Activated naive CD8-positive, alpha-beta T cell treated with anti-CD3 and anti-CD28 coated beads, Interleukin-2, amount 50 U/mL, for 24 hours (primary cell): Measurements from ENCODE around the gene CABP5.
A peak's percentile ranks its signal among the peaks of the same experiment; 100 is the strongest.
"Not testable (repeated sequence)": the region's sequence is repeated elsewhere in the genome, so short reads cannot be mapped to it uniquely, and the experiment has no call there.

ENCODE experiments used
- ATAC-seq: fragments of 150-1000 bp; cut with Tn5 transposase; one replicate; pipeline ENCODE4 v1.10.0; 2021
- DNase-seq: peaks from one replicate; pipeline ENCODE4 v3.0.0; 2021
- H3K27ac Mint-ChIP-seq: one replicate; pipeline ENCODE4 v1.8.0; 2021; ENCODE audit warnings: mild to moderate bottlenecking, mixed read lengths
- H3K27me3 Mint-ChIP-seq: one replicate; pipeline ENCODE4 v1.8.0; 2021; ENCODE audit warnings: mixed read lengths
- H3K36me3 Mint-ChIP-seq: one replicate; pipeline ENCODE4 v1.8.0; 2021; ENCODE audit warnings: low read depth, mixed read lengths
- H3K4me1 Mint-ChIP-seq: one replicate; pipeline ENCODE4 v1.8.0; 2021; ENCODE audit warnings: mixed read lengths
- H3K4me3 Mint-ChIP-seq: one replicate; pipeline ENCODE4 v1.8.0; 2021; ENCODE audit warnings: mild to moderate bottlenecking, moderate library complexity, mixed read lengths
- H3K9me3 Mint-ChIP-seq: one replicate; pipeline ENCODE4 v1.8.0; 2021; ENCODE audit warnings: mixed read lengths

CABP5 gene

DNA sequence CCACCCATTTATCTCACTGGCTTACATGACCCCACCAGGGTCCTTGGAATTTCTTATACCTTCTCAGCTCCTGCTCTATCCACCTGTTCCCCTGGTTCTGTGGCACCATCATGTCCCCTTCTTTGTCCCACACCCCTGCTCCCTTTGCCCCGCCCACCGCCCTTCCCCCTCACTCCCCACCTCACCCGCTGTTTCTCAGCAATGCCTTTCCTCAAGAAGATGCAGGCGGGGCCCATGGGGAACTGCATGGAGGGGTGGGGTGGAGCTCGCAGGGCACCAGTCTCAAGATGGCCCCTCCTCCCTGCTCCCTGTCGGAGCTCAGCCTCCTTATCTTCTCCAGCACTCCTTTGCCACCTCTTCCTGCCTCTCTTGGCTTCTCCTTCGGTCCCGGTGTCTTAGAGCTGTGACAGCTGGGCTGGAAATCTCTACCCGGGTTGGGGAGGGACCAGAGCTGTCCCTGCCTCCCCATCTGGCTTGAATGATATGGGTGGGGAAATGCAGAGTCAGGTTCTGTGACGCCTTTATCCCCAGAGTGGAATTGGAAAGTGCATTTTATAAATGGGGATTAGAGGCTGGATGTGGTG, at the start of gene CABP5:
CABP5 (minus strand) TSS at position 405 of the 584 bp plus-strand sequence; CDS start at position 248, 157 bp downstream.
- peaks cover 39% of the 10 kb centered on the region for H3K27me3 Mint-ChIP-seq
- no peak for ATAC-seq

DNA sequence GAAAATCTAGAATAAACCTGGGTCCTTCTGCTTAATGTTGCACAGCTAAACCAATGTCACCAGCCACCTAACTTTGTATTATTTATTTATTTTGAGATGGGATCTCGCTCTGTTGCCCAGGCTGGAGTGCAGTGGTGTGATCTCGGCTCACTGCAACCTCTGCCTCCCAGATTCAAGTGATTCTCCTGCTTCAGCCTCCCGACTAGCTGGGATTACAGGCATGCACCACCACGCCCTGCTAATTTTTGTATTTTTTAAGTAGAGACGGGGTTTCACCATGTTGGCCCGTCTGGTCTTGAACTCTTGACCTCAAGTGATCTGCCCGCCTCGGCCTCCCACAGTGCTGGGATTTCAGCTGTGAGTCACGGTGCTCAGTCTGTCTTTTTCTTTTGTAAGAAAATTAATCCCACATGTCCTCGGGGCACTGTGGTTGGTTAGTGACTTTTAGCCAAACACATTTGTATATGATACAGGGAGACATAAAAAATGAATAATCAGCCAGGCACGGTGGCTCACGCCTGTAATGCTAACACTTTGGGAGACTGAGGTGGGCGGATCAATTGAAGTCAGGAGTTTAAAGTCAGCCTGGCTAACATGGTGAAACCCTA, 47.3 kb upstream of the CABP5 start:
- H3K36me3 Mint-ChIP-seq = peaks cover 14% of the 10 kb centered on the region
- H3K27me3 Mint-ChIP-seq, H3K4me3 Mint-ChIP-seq, ATAC-seq, H3K4me1 Mint-ChIP-seq, H3K27ac Mint-ChIP-seq, DNase-seq, H3K9me3 Mint-ChIP-seq: not testable (repeated sequence)

More for the DNA sequence above, at the start of gene CABP5:
- no peak for DNase-seq
- Mint-ChIP-seq H3K4me1 (no peaks in the 10 kb centered on the region), H3K27ac (no peak within 1 kb of the TSS), H3K4me3 (no peak within 1 kb of the TSS), H3K9me3 (no peaks in the 10 kb centered on the region), H3K36me3 (no peaks in the 10 kb centered on the region)

DNA sequence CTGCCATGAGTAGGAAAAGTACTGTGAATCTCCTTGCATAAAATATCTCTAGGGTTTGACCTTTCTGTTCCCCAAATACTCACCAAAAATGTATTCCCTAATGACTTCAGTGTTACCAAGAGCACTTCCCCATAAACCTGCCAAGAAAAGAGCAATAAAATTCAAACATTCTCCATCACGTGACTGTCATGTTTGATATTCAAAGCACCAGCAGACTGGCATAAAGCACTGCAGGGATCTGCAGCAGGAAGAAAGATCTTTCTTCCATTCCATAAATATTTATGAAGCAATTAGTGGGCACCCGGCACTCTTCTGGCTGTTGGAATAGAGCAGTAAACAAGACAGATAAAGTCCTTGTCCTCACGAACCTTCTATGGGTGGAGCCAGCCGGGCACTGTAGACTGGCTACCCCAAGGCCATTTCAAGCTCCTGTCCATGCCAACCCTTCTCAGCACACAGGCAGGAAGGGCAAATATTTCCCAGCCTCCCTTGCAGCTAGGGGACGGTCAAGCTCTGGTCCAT, 46.5 kb upstream of the CABP5 start:
- no peak overlapping the region for H3K27ac Mint-ChIP-seq
- H3K4me1 Mint-ChIP-seq = peaks cover 3% of the 10 kb centered on the region
- H3K4me3 Mint-ChIP-seq = no peak overlapping the region

DNA sequence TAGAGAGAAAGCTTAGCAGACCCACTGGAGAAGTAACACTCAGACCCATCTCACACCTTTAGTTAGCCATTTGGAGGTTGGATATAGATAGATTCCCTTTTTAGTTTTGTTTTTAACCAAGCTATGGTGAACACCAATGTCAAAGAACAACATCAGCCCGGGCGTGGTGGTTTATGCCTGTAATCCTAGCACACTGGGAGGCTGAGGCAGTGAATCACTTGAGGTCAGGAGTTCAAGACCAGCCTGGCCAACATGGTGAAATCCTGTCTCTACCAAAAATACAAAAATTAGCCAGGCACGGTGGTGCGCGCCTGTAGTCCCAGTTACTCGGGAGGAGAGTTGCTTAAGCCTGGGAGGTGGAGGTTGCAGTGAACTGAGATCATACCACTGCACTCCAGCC, 45.1 kb upstream of the CABP5 start:
- H3K27ac Mint-ChIP-seq, H3K4me1 Mint-ChIP-seq, ATAC-seq, H3K36me3 Mint-ChIP-seq, H3K9me3 Mint-ChIP-seq, H3K27me3 Mint-ChIP-seq, H3K4me3 Mint-ChIP-seq, DNase-seq: not testable (repeated sequence)

More for the DNA sequence above, 46.5 kb upstream of the CABP5 start:
- no peak for DNase-seq
- H3K36me3 Mint-ChIP-seq = peaks cover 11% of the 10 kb centered on the region
- H3K27me3 Mint-ChIP-seq = peaks cover 4% of the 10 kb centered on the region
- peaks cover 5% of the 10 kb centered on the region for H3K9me3 Mint-ChIP-seq
- no peak for ATAC-seq

DNA sequence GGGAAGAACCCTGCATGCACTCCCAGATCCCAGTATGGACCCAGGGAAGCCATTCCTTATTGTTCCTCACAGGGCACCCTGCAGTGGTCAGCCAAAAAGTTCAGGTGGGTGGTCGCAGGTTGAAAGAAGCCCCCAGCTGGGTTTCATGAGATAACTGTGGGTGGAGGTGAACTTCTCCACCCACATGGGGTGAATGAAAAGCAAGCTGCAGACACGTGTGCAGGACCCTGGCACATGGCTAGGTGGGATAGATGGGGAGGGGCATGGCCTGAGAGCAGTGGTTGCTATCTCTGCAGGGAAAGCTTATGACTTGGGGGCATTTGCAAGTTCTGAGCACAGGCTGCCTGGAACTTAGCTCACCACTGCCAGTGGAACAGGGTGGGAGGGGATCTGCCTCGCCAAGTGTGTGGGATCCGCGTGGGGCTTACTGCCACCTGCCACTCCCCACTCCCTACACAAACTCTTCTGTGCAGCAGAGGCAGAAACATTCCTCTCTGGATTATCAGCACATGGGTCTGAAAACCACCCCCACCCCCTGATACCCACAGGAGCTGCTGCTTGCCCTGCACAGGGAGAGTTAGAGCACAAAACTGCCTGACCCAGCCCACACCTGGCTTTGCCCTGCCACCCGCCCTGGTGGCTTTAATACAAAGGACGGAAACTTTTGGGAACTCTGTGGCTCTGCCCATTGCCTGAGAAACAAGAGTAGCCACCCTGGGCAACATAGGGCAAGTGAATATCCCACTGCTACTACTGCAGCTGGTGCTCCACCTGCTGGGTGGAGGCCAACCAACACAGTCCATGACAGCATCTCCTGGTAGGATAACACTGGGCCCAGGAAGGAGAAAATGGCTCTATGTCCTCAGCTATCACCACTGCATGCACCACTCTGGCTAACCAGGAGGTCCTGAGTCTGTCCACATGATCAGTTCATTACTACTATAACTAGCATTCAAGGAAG, 42.3 kb upstream of the CABP5 start:
- Mint-ChIP-seq H3K9me3 (no peaks in the 10 kb centered on the region), H3K27ac (no peak overlapping the region), H3K4me3 (no peak overlapping the region), H3K27me3 (peaks cover 4% of the 10 kb centered on the region), H3K4me1 (no peaks in the 10 kb centered on the region), H3K36me3 (no peaks in the 10 kb centered on the region)
- no peak for DNase-seq
- ATAC-seq = peak; percentile 46

DNA sequence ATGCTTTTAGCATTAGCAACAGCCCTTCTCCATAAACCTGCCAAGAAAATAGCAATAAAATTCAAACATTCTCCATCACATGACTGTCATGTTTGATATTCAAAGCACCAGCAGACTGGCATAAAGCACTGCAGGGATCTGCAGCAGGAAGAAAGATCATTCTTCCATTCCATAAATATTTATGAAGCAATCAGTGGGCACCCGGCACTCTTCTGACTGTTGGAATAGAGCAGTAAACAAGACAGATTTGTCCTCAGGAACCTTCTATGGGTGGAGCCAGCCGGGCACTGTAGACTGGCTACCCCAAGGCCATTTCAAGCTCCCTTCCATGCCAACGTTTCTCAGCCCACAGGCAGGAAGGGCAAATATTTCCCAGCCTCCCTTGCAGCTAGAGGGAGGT, 41.2 kb upstream of the CABP5 start:
- Mint-ChIP-seq H3K27me3 (peaks cover 1% of the 10 kb centered on the region), H3K27ac (no peak overlapping the region), H3K4me1 (no peaks in the 10 kb centered on the region), H3K4me3 (no peak overlapping the region), H3K9me3 (no peaks in the 10 kb centered on the region), H3K36me3 (no peaks in the 10 kb centered on the region)
- DNase-seq (no peak), ATAC-seq (no peak)

DNA sequence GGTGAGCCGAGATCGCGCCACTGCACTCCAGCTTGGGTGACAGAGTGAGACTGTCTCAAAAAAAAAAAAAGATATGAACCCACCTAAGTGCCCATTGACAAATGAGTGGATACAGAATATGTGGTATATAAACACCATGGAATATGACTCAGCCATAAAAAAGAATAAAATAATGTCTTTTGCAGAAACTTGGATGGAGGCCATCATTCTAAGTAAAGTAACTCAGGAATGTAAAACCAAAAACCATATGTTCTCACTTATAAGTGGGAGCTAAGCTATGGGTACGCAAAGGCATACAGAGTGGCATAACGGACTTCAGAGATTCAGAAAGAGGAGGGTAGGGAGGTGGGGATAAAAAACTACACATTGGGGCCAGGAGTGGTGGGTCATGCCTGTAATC, 37.2 kb upstream of the CABP5 start:
- Mint-ChIP-seq H3K4me3 (no peak overlapping the region), H3K27me3 (no peaks in the 10 kb centered on the region), H3K9me3 (no peaks in the 10 kb centered on the region), H3K36me3 (no peaks in the 10 kb centered on the region), H3K4me1 (no peaks in the 10 kb centered on the region), H3K27ac (no peak overlapping the region)
- ATAC-seq (no peak), DNase-seq (no peak)

DNA sequence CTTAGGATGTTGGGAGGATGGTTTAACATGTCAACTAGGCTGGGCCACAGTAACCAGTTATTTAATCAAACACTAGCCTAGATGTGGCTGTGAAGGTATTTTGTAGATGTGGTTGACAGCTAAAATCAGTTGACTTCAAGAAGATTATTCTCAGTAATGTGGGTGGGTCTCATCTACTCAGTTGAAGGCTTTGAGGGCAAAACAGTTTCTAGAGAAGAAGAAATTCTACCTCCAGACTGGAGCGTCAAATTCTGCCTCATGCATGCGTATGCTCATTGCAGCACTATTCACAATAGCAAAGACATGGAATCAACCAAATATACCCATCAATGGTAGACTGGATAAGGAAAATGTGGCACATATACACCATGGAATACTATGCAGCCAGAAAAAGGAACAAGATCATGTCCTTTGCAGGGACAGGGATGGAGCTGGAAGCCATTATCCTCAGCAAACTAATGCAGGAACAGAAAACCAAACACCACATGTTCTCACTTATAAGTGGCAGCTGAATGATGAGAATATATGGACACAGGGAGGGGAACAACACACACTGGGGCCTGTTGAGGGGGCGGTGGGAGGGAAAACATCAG, 26.4 kb upstream of the CABP5 start:
- H3K27me3 Mint-ChIP-seq, H3K4me1 Mint-ChIP-seq, H3K27ac Mint-ChIP-seq, H3K9me3 Mint-ChIP-seq, H3K4me3 Mint-ChIP-seq, H3K36me3 Mint-ChIP-seq, ATAC-seq, DNase-seq: not testable (repeated sequence)

DNA sequence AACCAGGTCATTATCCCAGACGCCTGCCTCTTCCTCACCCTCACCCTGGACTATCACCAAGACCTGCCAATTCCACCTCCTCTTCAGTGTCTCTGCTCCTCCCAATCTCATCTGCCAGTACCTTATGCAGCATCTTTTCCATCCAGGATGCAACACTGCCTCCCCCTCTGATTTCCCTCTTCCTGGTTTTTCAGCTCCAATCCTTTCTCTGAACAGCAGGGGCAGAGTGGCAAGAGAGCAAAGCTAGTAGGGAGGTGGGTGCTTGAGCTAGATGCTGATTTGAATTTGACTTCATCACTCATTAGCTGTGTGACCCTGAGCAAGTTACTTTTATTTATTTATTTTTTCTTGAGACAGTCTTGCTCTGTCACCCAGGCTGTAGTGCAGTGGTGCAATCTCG, 25.6 kb upstream of the CABP5 start:
- peaks cover 4% of the 10 kb centered on the region for H3K36me3 Mint-ChIP-seq
- no peak overlapping the region for H3K27ac Mint-ChIP-seq
- H3K9me3 Mint-ChIP-seq = no peaks in the 10 kb centered on the region
- no peaks in the 10 kb centered on the region for H3K27me3 Mint-ChIP-seq
- ATAC-seq (no peak), DNase-seq (no peak)
- H3K4me3 Mint-ChIP-seq = no peak overlapping the region
- no peaks in the 10 kb centered on the region for H3K4me1 Mint-ChIP-seq

DNA sequence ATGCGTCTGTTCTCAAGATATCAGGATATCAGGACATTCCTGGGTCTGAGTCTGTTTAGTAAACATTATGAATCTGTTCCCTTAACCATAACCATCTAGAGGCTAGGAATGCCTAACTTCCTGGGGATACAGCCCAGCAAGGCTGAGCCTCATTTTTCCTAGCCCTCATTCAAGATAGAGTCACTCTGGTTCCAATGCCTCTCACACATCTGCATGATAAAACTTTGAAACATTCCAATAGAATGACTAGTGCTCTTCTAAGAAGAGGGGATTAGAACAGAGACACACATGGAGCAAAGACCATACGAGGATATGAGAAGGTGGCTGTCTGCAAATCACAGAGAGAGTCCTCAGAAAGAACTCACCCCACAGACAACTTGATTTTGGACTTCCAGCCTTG, 20.6 kb upstream of the CABP5 start:
- H3K27ac Mint-ChIP-seq = no peak overlapping the region
- H3K9me3 Mint-ChIP-seq = no peaks in the 10 kb centered on the region
- no peaks in the 10 kb centered on the region for H3K4me1 Mint-ChIP-seq
- no peak for DNase-seq
- ATAC-seq = no peak
- peaks cover 12% of the 10 kb centered on the region for H3K27me3 Mint-ChIP-seq
- H3K36me3 Mint-ChIP-seq = no peaks in the 10 kb centered on the region
- no peak overlapping the region for H3K4me3 Mint-ChIP-seq

DNA sequence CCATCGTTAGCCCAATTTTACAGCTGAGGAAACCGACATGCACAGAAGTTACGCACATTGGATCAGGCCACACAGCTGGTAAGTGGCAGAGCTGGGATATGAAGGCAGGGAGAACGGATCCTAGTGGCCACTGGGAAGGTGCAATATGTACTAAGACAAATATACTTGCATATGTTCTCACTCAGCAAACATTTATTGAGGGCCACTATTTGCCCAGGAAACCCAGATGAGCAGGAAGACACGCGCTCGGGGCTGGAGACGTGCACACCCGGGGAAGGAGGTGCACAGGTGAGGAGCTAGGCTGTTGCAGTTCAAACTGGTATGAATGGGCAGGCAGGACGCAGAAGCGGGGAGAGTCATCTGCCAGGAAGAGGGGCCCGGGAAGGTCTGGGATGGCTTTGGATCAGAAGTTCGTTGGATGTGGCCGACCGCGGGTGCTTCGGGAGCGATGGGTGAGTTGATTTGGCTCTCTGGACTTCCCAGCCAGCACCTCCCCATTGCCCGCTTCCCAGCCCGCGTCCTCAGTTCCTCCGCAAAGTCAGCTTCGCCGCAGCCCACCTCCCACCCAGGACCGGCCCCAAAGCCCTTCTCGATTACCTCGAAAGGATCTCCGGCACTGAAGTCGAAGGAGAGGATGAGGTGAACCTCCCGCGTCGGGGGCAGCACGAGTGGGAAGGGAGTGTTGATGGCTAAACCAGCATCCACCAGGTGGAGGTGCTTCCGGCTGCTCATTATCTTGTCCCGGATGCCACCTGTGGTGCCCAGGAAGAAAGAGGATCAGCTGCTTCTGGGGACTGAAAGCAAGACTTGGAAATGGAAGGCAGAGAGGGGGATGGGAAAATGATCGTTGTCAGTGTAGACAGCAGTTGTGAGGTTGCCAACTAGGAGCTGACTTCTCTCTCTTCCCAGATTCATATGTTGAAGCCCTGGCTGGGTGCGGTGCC, 17.8 kb upstream of the CABP5 start:
- no peak overlapping the region for H3K4me3 Mint-ChIP-seq
- no peaks in the 10 kb centered on the region for H3K36me3 Mint-ChIP-seq
- H3K27me3 Mint-ChIP-seq = peaks cover 17% of the 10 kb centered on the region
- DNase-seq (no peak), ATAC-seq (no peak)
- H3K9me3 Mint-ChIP-seq = no peaks in the 10 kb centered on the region
- no peaks in the 10 kb centered on the region for H3K4me1 Mint-ChIP-seq
- no peak overlapping the region for H3K27ac Mint-ChIP-seq

DNA sequence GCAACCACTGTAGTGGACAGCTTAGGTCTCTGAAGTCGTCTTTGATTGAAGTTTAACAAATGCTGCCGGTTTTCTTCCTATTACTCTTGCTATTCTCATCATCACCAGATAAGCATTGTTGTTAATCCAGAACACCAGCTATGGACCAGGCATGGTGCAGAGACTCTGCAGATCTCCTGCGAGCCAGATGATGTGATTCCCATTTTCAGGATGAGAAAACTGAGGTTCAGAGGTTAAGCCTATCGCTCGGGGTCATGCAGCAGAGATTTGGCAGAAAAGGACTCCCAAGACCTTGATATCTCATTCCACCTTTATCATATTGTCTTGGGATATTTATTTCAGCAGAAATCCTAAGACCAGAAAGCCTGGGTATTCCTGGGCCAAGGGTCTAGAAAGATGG, 16.5 kb upstream of the CABP5 start:
- no peak overlapping the region for H3K27ac Mint-ChIP-seq
- no peaks in the 10 kb centered on the region for H3K36me3 Mint-ChIP-seq
- H3K4me3 Mint-ChIP-seq = no peak overlapping the region
- H3K27me3 Mint-ChIP-seq = peaks cover 17% of the 10 kb centered on the region
- ATAC-seq (no peak), DNase-seq (no peak)
- no peaks in the 10 kb centered on the region for H3K4me1 Mint-ChIP-seq
- H3K9me3 Mint-ChIP-seq = no peaks in the 10 kb centered on the region

DNA sequence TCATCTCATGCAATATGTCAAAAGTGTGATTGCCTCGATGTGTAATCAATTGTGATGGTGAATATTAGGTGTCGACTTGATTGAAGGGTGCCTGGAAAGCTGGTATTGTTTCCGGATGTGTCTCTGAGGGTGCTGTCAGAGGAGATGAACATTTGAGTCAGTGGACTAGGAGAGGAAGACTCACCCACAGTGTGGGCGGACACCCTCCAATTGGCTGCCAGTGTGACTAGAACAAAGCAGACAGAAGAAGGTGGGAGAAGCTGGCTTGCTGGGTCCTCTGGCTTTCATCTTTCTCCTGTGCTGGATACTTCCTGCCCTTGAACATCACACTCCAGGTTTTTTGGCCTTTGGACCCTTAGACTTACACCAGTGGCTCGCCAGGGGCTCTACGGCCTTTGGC, 15.5 kb upstream of the CABP5 start:
- H3K4me1 Mint-ChIP-seq = no peaks in the 10 kb centered on the region
- no peak for DNase-seq
- H3K9me3 Mint-ChIP-seq = no peaks in the 10 kb centered on the region
- no peak overlapping the region for H3K27ac Mint-ChIP-seq
- no peaks in the 10 kb centered on the region for H3K36me3 Mint-ChIP-seq
- peaks cover 17% of the 10 kb centered on the region for H3K27me3 Mint-ChIP-seq
- H3K4me3 Mint-ChIP-seq = no peak overlapping the region
- ATAC-seq = peak; percentile 40

DNA sequence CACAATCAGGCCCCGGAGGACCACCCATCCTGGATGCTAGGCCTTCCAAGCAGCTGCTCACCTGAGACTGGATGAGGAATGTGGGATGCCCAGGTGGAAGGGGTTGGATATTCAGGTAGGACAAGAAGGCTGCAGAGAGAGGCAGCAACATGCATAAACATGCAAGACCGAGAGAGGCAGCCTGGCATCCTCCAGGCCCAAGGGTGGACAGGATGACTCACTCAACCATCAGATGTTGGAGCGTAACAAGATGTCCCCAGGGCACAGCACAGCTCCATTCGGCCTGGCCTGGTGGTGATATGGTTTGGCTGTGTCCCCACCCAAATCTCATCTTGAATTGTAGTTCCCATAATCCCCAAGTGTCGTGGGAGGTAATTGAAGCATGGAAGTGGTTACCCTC, 10.0 kb upstream of the CABP5 start:
- DNase-seq (no peak), ATAC-seq (no peak)
- Mint-ChIP-seq H3K4me1 (no peaks in the 10 kb centered on the region), H3K36me3 (no peaks in the 10 kb centered on the region), H3K4me3 (no peak overlapping the region), H3K27ac (no peak overlapping the region), H3K27me3 (peaks cover 7% of the 10 kb centered on the region), H3K9me3 (peaks cover 7% of the 10 kb centered on the region)
